HCT116 (cell line): ENCODE measurements around the gene MARCHF2. TPM values are rescaled to one million over a fixed set of nuclear protein-coding genes. Genes with fewer than 3 reads are reported as not detected.

Experiments
- microRNA-seq: library from miRNA; unstranded; fragments of <30 nt; microRNA quantifications from one replicate; pipeline ENCODE4, GENCODE V29; 2016; ENCODE audit warnings: borderline number of aligned reads
- total RNA-seq: library from RNA; stranded (reverse); gene quantifications from one replicate; pipeline ENCODE4 v1.2.1, GENCODE V29; 2021; ENCODE audit not compliant: unreplicated experiment

Gene MARCHF2
- total RNA-seq, 1 experiment from 2014 or later = 22.5 TPM

Small RNA genes lying within 50 kb of the gene (microRNA-seq; reads per million reads assigned to microRNA genes)
- 5.2 reads per million, percentile 11 among the genes with 10 or more reads in this experiment for gene MIR4999

Other genes with a start within 250 kb of the MARCHF2 start
- 26.0 TPM for gene CERS4, start 203.9 kb upstream of the MARCHF2 start, total RNA-seq
- gene CD320, start 104.9 kb upstream of the MARCHF2 start, total RNA-seq = 86.2 TPM
- gene NDUFA7, start 91.9 kb upstream of the MARCHF2 start, total RNA-seq = 86.9 TPM
- 2,379 TPM for gene RPS28, start 91.8 kb upstream of the MARCHF2 start, total RNA-seq
- 21.7 TPM for gene KANK3, start 70.0 kb upstream of the MARCHF2 start, total RNA-seq
- gene ANGPTL4, start 49.1 kb upstream of the MARCHF2 start, total RNA-seq = 54.8 TPM
- gene RAB11B, start 22.9 kb upstream of the MARCHF2 start, total RNA-seq = 140 TPM
- gene HNRNPM, start 31.7 kb downstream of the MARCHF2 start, total RNA-seq = 298 TPM
- 1.3 TPM for gene PRAM1, start 89.3 kb downstream of the MARCHF2 start, total RNA-seq
- gene ZNF414, start 100.9 kb downstream of the MARCHF2 start, total RNA-seq = 31.9 TPM
- 0.39 TPM for gene MYO1F, start 164.1 kb downstream of the MARCHF2 start, total RNA-seq
- 10.2 TPM for gene ADAMTS10, start 197.4 kb downstream of the MARCHF2 start, total RNA-seq
- gene NFILZ, start 217.3 kb downstream of the MARCHF2 start, total RNA-seq = not detected